HEK293T (cell line): Measurements from ENCODE around the gene SKOR2.

Experiments used
- BHLHE40 ChIP-seq: fragments of 450-650 bp; IDR thresholded peaks from 2 replicates; pipeline ENCODE4 v1.6.1; 2016; ENCODE audit warnings: mild to moderate bottlenecking, moderate library complexity, borderline replicate concordance
- ELF4 ChIP-seq: fragments of 450-650 bp; IDR thresholded peaks from 2 replicates; pipeline ENCODE4 v1.6.1; 2017; ENCODE audit warnings: antibody characterized with exemption
- FOXK2 ChIP-seq: fragments of 450-650 bp; IDR thresholded peaks from 2 replicates; pipeline ENCODE4 v1.6.1; 2016; ENCODE audit warnings: mild to moderate bottlenecking
- FOXM1 ChIP-seq: fragments of 450-650 bp; IDR thresholded peaks from 2 replicates; pipeline ENCODE4 v1.6.1; 2017; ENCODE audit warnings: mild to moderate bottlenecking, borderline replicate concordance
- NFRKB ChIP-seq: fragments of 450-650 bp; IDR thresholded peaks from 2 replicates; pipeline ENCODE4 v1.6.1; 2016; ENCODE audit warnings: mild to moderate bottlenecking, moderate library complexity
- SUZ12 ChIP-seq: fragments of 450-650 bp; IDR thresholded peaks from 2 replicates; pipeline ENCODE4 v1.6.1; 2016; ENCODE audit warnings: mild to moderate bottlenecking

GRCh38 chr18:47274961-47275360 lies 23.5 kb upstream of the SKOR2 start:
- TF ChIP-seq FOXM1 (no peak), ELF4 (no peak), NFRKB (no peak), BHLHE40 (no peak), FOXK2 (no peak), SUZ12 (no peak)
